Limb (tissue), 2 donors: ENCODE measurements around the gene VSIG4.
"Not testable (repeated sequence)": the region's sequence is repeated elsewhere in the genome, so short reads cannot be mapped to it uniquely, and the experiment has no call there.

ENCODE experiments used
- DNase-seq, 2 donors: peaks; one replicate each; pipeline ENCODE4 v3.0.0-alpha.2; 2016; ENCODE audit errors: extremely low spot score in 2 of 2

VSIG4 gene, protein sequence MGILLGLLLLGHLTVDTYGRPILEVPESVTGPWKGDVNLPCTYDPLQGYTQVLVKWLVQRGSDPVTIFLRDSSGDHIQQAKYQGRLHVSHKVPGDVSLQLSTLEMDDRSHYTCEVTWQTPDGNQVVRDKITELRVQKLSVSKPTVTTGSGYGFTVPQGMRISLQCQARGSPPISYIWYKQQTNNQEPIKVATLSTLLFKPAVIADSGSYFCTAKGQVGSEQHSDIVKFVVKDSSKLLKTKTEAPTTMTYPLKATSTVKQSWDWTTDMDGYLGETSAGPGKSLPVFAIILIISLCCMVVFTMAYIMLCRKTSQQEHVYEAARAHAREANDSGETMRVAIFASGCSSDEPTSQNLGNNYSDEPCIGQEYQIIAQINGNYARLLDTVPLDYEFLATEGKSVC

GRCh38 chrX:66039944-66040343 is at the start of gene VSIG4:
TSS of gene VSIG4 (minus strand) at chrX:66040080. CDS start at chrX:66039998, 82 bp downstream.
- no peak for DNase-seq

DNA sequence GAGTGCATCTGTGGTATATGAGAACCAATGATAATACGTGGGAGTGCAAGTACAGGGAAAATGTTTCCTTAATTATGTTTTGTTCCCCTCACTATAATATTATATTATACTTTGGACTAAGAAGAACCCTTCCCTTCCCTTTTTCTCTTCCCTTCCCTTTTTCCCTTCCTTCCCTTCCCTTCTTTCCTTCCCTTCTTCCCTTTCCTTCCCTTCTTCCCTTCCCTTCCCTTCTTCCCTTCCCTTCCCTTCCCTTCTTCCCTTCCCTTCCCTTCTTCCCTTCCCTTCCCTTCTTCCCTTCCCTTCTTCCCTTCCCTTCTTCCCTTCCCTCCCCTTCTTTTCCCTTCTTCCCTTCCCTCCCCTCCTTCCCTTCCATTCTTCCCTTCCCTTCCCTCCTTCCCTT is 36.9 kb upstream of the VSIG4 start:
- DNase-seq, result no peak

DNA sequence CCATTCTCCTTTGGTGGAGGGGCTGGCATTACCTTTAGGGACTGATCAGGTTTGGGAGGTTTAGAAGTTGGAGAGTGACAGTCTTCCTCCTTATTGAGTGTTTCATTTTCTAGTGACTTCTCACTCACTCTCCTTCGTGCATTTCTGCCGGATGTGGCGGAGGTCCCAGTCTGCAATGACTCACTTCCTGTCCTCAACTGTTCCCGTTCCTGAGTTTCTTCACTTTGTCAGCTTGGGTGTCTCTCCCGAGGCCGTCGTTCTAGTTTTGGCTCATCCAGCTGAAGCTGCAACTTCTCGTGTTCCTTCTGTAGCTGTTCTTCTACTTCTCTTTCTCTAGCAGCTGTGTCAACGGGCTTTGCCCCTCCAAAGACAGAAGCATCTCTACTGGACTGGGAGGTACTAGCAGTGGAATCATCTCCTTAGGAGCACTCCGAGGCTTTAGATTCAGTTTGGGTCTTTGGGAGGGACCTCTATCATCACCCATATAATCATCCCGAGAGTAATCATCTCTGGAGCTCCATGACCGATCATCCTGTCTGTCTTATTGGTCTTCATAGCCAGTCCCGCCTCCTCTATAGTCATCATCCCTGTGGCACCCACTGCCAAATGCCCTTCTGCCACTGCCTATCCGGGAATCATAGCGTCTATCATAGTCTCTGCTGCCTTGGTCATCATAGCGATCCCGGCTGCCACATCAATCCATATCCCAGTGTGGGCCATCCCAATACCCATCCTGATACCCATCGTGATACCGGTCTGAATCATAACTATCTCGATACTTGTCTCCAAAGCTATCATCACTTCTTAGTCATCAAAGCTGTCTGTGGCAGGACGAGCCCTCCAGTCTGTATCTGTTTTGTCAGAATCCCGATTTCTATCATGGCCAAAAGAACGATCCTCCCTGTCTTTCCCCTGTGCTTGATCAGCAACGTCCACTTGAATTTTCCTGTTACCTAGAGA is 35.3 kb upstream of the VSIG4 start:
- DNase-seq, result no peak

GRCh38 chrX:66071126-66071525 is 31.2 kb upstream of the VSIG4 start:
- no peak for DNase-seq

GRCh38 chrX:66064261-66064660 is 24.4 kb upstream of the VSIG4 start:
- DNase-seq, result no peak

DNA sequence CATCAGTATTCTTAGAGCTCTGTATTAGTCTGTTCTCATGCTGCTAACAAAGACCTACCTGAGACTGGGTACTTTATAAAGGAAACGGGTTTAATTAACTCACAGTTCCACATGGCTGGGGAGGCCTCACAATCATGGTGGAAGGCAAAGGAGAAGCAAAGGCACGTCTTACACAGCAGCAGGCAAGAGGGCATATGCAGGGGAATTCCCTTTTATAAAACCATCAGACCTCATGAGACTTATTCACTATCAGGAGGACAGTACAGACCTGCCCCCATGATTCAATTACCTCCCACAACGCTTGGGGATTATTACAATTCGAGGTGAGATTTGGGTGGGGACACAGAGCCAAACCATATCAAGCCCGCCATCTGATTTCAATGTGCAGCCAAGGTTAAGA is 17.1 kb upstream of the VSIG4 start:
- not testable (repeated sequence) for DNase-seq

- no peak for DNase-seq
Measured at GRCh38 chrX:66054978-66055377, 15.1 kb upstream of the VSIG4 start.

DNA sequence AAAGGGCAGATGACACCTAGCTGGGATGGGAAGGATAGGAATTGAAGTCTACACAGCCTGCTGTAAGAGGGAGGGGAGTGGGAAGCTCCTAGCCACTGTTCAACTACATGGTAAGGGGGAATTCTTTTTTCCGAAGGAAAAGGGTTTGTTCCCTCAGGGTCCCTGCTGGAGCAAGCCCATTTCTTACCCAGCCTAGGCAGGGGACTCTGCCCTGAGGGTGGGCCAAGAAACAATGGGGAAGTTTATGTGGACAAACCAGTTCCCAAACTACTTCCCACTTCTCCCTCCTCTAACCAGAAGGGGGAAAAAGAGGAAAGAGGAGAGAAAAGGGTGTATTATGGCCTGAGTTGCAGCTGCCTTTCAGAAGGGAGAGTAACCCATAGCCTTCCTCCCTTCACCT is 13.5 kb upstream of the VSIG4 start:
- DNase-seq, result no peak

DNA sequence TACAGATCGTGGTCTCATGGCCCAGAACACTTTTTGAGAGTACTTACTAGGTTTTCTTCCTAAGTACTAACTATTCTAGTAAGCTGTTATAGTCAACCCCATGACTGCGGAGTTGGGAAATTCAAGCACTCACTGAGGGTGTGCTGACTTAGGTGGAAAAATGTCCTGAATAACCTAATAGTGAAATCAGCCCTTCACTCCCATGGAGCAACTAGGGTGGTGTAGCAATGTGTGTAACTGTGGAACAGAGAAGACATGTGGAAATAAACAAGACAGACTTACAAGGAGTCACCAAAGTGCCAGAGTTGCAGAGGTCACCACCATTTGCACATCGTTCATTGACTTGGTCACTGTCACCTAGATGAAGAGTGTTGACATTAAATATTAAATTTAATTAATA is 12.1 kb upstream of the VSIG4 start:
- DNase-seq, result no peak

DNA sequence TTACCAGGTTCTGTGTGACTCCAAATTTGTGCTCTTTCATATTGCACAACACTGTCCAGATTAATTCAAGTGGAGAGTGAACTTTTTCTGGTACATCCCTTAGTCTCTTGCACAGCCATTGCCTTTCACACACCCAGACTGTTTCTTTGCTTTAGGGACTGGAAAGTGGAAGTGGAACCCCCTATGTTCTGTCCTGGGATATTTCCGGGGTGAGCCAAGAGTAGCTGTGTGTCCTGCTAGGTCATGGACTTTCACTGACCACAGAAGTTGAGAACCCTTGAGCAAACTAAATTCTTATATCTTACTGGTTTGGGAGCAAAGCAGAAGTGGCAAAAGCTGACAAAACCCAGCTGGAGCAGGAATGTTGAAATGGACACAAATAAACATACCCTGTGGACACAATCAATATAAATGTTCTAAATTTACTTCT is 10.3 kb upstream of the VSIG4 start:
- DNase-seq, result no peak

DNA sequence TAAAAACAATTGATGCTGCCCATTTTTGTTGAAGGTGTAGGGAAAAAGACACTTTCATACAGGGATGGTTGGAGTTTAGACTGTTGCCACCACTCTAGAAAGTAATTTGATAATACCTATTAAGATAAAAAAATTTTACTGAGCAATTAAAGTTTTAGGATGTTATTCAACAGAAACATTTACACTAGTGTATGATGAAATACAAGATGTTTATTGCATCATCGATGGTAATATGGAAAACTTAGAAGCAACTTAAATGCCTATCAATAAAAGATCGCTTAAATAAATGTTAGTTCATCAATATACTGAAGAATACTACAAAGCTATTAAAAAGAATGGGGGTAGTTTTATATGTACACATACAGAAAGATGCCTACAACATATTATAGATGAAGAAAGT is 9.2 kb upstream of the VSIG4 start:
- DNase-seq, result no peak

- no peak for DNase-seq
Measured at GRCh38 chrX:66046612-66047235, 6.8 kb upstream of the VSIG4 start.

DNA sequence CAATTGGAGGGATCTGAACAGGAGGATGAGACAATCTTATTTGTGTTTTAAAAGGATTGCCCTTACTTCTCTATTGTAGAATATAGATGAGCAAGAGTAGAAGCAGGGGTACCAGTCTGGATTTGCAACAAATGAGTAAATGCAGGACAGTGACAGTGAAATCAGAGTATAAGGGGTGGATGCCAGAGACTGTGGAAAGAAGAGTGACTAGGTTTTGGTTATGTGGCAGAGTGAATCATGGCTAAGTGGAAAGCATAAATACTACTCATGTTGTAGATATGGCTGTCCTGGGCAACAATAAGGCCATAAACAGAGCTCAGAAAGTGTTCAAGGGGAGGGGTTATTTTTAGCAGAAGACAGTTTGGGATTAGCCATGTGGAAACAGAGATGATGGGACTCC is 6.0 kb upstream of the VSIG4 start:
- DNase-seq, result no peak

- DNase-seq, result no peak
Measured at GRCh38 chrX:66043584-66043983, 3.7 kb upstream of the VSIG4 start.

DNA sequence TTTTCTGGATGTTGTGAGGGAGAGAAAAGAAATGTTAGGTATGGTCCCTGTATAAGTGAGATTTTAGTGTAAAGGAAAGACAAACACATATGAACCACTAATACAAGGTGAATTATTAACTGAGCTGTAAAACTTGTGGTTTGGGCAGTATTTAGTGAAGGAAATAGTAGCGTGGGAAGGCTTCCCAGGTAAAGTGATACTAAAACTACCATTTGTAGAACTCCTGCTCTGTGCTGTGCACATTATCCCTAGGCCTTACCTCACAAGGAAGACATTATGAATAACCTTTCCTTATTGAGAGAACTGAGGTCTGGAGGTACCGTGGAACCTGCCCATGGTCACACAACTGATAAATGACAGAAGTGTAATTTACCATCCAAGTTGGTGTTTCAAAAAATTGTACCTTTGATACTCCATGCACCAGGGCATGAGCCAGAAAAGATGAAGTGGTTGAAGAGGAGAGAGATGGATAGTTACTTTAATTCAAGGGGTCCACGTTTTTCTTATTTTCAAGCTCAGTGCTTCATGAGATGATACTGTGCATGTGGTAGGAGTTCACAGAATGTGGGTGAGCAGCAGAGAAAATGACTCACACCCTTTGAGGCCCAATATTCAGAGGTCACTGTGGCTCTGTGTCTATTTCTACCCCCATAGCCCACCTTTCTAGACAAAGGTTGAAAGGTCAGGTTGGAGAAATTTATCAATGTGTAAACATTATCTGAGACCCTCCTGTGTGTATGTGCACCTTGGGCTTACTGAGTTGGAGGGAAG is 2.6 kb upstream of the VSIG4 start:
- DNase-seq, result no peak

DNA sequence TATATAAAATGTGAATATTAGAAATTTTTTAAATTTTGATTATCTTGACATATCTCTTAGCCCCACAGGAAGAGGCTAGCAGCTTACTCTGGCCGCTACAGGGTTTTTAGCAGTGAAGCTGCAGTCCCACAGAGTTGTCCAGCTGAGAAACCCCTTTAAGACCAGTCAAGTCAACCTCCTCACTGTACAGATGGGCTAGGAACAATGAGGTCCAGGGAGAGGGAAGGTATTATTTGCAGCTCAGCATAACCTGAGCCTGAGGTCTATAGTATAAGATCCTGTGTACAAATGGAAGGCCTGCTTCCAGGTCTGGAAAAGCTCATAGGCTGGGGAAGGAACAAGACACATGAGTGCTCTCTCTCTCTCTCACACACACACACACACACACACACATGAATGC is 1.8 kb downstream of the VSIG4 start:
- DNase-seq, result no peak

DNA sequence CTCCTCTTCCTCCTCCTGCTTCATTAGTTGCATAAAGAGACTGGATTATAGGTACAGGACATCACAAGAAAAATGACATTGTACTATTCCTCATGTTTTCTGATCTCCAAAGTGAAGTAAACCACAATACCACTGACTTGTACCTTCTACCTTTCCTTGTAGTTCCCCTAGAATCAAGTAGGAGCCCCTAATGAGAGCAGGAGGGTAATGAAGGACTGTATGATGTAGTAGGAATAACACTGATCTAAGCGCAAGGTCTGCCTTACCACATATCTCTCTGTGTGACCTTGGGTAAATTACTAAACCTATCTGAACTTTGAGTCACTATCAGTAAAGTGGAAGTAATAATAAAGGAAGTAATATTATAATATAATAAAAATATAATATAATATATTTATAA is 3.6 kb downstream of the VSIG4 start:
- DNase-seq, result no peak

GRCh38 chrX:66035667-66036066 is 4.2 kb downstream of the VSIG4 start:
- DNase-seq, result no peak

DNA sequence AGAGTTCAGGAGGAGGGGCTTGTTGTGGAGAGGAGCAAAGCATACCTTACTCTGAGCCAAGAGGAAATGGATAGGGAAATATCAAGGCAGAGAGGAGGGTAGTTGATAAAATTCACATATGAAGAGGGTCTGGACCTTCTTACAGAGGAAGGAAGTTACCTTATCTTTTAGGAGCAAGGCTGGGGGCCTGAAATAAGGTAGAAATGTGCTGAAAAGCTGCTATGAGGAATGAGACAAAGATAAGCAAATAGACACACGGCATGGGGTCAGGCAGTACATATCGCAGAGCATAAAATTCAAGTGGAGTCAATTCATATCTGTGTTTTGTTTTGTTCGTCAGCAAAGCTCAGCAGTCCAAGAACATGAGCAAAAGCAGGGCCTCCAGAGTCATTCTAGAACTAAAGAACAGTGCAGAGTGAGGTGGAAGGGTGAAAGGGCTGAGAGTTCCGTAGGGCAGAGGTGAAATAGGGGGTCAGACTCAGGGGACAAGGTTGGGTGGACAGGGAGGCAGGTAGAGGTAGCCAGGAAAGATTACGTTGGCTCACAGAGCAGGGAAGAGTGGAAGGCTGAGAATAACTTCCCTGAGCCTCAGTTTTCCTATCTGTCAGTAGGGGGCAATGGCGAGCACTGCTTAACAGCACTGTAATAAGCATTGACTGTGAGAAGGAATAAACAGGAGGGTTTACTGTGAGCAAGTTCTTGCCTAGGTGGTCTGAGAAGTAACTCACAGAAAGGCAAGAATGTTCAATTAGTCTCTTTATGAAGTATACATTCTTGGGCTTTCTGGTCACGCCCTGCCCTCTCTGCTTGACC is 9.2 kb downstream of the VSIG4 start:
- no peak for DNase-seq

DNA sequence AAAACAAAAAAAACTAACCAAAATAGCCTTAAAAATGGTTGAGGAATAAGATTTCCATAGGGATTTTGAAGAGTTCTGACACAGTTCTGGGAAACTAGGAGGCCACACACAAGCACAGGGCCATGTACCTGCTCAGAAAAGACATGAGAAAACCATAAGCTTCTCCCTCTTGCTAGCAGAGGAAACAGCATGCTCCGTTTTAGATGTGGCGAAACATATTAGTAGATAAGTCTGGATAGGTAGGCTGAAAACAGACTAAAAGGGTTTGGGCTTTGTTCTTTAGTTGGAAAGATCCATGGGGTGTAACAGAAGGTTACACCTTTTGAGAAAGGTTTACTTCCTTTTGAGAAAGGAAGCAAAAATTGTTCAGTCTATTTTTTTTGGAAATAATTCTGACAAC is 10.9 kb downstream of the VSIG4 start:
- DNase-seq, result no peak
